Measurements from ENCODE around the gene LPCAT3.

Gene LPCAT3

DNA sequence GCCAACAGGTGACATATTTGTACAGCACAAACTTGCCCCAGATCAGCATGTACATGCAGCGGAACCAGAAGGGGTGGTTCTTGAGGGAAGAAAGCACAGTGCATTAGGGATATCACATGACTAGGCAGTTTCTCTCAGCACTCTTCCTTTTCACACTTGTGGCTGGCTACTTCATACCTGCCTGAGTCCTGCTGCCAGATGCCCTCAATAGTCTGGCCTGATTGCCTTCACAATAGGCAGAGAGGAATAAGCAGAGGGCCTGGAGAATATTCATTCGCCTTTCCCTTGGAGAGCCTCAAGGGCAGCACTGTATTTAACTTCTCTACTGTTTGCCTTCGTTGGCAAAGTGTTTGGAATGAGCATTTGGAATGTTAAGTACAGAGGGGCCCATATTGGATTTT, 39.7 kb downstream of the LPCAT3 start:
- POLR2A ChIA-PET, result interaction anchor here (1.1 to 1.3 kb wide), 2 partner anchors 27 to 39 kb away, joined by 3 to 6 read pairs; partner anchors contain the start of gene LPCAT3
- Histone ChIP-seq H3K27ac (ENCODE audit: extremely low read depth, low read depth, low read length) (no peak overlapping the region), H3K4me1 (ENCODE audit: control insufficient read depth, insufficient read depth, low read length) (no peaks in the 10 kb centered on the region), H3K36me3 (ENCODE audit: control insufficient read depth in 2 of 2, insufficient read depth in 1 of 2, low read length in 2 of 2) (peaks cover 24 to 97% of the 10 kb centered on the region in 2 experiments), H3K9me3 (ENCODE audit: control insufficient read depth, insufficient read depth, low read depth, low read length) (no peaks in the 10 kb centered on the region), H3K4me3 (ENCODE audit: low read depth, low read length) (no peak overlapping the region)
- TF ChIP-seq ZNF2 (tag by site-specific recombination; IDR thresholded peaks at IDR 0.05), result no peak
- no peak for TF ChIP-seq ZNF571 (tag by site-specific recombination; IDR thresholded peaks at IDR 0.05)
- peak; percentile 50; the same call in 1 of the 2 replicates for TF ChIP-seq SCRT2 (tag by site-specific recombination; IDR thresholded peaks at IDR 0.05)
- no peak for TF ChIP-seq ZNF10 (tag by site-specific recombination; IDR thresholded peaks at IDR 0.05)
- no peak for TF ChIP-seq ZNF426 (tag by site-specific recombination; IDR thresholded peaks at IDR 0.05)
- TF ChIP-seq ZSCAN18 (tag by site-specific recombination; IDR thresholded peaks at IDR 0.05), result no peak
- TF ChIP-seq ZNF292 (tag by site-specific recombination; IDR thresholded peaks at IDR 0.05; ENCODE audit: borderline replicate concordance, low read depth), result no peak
- TF ChIP-seq, protein P1, sequence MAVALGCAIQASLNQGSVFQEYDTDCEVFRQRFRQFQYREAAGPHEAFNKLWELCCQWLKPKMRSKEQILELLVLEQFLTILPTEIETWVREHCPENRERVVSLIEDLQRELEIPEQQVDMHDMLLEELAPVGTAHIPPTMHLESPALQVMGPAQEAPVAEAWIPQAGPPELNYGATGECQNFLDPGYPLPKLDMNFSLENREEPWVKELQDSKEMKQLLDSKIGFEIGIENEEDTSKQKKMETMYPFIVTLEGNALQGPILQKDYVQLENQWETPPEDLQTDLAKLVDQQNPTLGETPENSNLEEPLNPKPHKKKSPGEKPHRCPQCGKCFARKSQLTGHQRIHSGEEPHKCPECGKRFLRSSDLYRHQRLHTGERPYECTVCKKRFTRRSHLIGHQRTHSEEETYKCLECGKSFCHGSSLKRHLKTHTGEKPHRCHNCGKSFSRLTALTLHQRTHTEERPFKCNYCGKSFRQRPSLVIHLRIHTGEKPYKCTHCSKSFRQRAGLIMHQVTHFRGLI (tag by site-specific recombination; IDR thresholded peaks at IDR 0.05), result no peak
- no peak for TF ChIP-seq ZNF692 (tag by site-specific recombination; IDR thresholded peaks at IDR 0.05)
- CTCF ChIA-PET, result interaction anchor here (0.6 kb wide), 1 partner anchor 108 kb away, joined by 3 read pairs; no protein-coding TSS in a partner anchor

- peaks cover 23 to 93% of the 10 kb centered on the region in 2 experiments for H3K36me3 ChIP-seq (ENCODE audit: control insufficient read depth in 2 of 2, insufficient read depth in 1 of 2, low read length in 2 of 2)
- H3K27ac ChIP-seq (ENCODE audit: extremely low read depth, low read depth, low read length), result no peak overlapping the region
- ChIA-PET CTCF (interaction anchor here (0.6 to 1.6 kb wide), 4 partner anchors 17 to 229 kb away, joined by 3 to 4 read pairs (median 3); no protein-coding TSS in a partner anchor), POLR2A (interaction anchor here (0.5 to 1.3 kb wide), 4 partner anchors 28 to 93 kb away, joined by 3 to 6 read pairs (median 4); partner anchors contain the start of genes LPCAT3 and LRRC23)
- H3K9me3 ChIP-seq (ENCODE audit: control insufficient read depth, insufficient read depth, low read depth, low read length), result no peaks in the 10 kb centered on the region
- no peak overlapping the region for H3K4me3 ChIP-seq (ENCODE audit: low read depth, low read length)
- TF ChIP-seq OSR2 (tag by site-specific recombination; IDR thresholded peaks at IDR 0.05) (no peak), ZNF623 (tag by site-specific recombination; IDR thresholded peaks at IDR 0.05) (no peak), ZNF530 (tag by site-specific recombination; IDR thresholded peaks at IDR 0.05; ENCODE audit: low read depth) (no peak), ZEB2 (tag by site-specific recombination; IDR thresholded peaks at IDR 0.05) (no peak), ZNF146 (tag by site-specific recombination; IDR thresholded peaks at IDR 0.05) (no peak), ZNF548 (tag by site-specific recombination; IDR thresholded peaks at IDR 0.05) (no peak), ZBTB20 (tag by site-specific recombination; IDR thresholded peaks at IDR 0.05) (no peak)
- no peaks in the 10 kb centered on the region for H3K4me1 ChIP-seq (ENCODE audit: control insufficient read depth, insufficient read depth, low read length)
These were observed 40.1 kb downstream of the LPCAT3 start for GRCh38 chr12:6978188-6978587.

GRCh38 chr12:6977653-6978052, 40.6 kb downstream of the LPCAT3 start:
- Histone ChIP-seq H3K36me3 (ENCODE audit: control insufficient read depth in 2 of 2, insufficient read depth in 1 of 2, low read length in 2 of 2) (peaks cover 23 to 94% of the 10 kb centered on the region in 2 experiments), H3K9me3 (ENCODE audit: control insufficient read depth, insufficient read depth, low read depth, low read length) (no peaks in the 10 kb centered on the region), H3K4me3 (ENCODE audit: low read depth, low read length) (no peak overlapping the region), H3K4me1 (ENCODE audit: control insufficient read depth, insufficient read depth, low read length) (no peaks in the 10 kb centered on the region), H3K27ac (ENCODE audit: extremely low read depth, low read depth, low read length) (no peak overlapping the region)
- ChIA-PET POLR2A (interaction anchor here (0.5 to 1.4 kb wide), 5 partner anchors 28 to 106 kb away, joined by 3 to 6 read pairs (median 3); partner anchors contain the start of gene LRRC23), CTCF (interaction anchor here (0.6 to 1.6 kb wide), 3 partner anchors 18 to 230 kb away, joined by 3 to 4 read pairs (median 3); no protein-coding TSS in a partner anchor)
- no peak for TF ChIP-seq ZNF837 (tag by site-specific recombination; IDR thresholded peaks at IDR 0.05)
- no peak for TF ChIP-seq ZNF132 (tag by site-specific recombination; IDR thresholded peaks at IDR 0.05; ENCODE audit: borderline replicate concordance)
- TF ChIP-seq ZNF830 (tag by site-specific recombination; IDR thresholded peaks at IDR 0.05; ENCODE audit: low read depth), result no peak
- no peak for TF ChIP-seq ZNF777 (tag by site-specific recombination; IDR thresholded peaks at IDR 0.05; ENCODE audit: borderline replicate concordance)
- no peak for TF ChIP-seq ZSCAN4 (tag by site-specific recombination; IDR thresholded peaks at IDR 0.05)
- TF ChIP-seq, protein P2, sequence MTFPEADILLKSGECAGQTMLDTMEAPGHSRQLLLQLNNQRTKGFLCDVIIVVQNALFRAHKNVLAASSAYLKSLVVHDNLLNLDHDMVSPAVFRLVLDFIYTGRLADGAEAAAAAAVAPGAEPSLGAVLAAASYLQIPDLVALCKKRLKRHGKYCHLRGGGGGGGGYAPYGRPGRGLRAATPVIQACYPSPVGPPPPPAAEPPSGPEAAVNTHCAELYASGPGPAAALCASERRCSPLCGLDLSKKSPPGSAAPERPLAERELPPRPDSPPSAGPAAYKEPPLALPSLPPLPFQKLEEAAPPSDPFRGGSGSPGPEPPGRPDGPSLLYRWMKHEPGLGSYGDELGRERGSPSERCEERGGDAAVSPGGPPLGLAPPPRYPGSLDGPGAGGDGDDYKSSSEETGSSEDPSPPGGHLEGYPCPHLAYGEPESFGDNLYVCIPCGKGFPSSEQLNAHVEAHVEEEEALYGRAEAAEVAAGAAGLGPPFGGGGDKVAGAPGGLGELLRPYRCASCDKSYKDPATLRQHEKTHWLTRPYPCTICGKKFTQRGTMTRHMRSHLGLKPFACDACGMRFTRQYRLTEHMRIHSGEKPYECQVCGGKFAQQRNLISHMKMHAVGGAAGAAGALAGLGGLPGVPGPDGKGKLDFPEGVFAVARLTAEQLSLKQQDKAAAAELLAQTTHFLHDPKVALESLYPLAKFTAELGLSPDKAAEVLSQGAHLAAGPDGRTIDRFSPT (tag by site-specific recombination; IDR thresholded peaks at IDR 0.05), result no peak
- TF ChIP-seq, protein P3, sequence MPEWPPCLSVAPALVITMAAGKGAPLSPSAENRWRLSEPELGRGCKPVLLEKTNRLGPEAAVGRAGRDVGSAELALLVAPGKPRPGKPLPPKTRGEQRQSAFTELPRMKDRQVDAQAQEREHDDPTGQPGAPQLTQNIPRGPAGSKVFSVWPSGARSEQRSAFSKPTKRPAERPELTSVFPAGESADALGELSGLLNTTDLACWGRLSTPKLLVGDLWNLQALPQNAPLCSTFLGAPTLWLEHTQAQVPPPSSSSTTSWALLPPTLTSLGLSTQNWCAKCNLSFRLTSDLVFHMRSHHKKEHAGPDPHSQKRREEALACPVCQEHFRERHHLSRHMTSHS (tag by site-specific recombination; IDR thresholded peaks at IDR 0.05), result no peak

Measured in HEK293 (cell line).